Gastrocnemius medialis (tissue), 4 donors: Measurements from ENCODE around the gene GCAT.

Experiments
- CTCF ChIP-seq, 5 experiments: fragments of 450-650 bp in 3 of 5; fragments of 200-600 bp in 2 of 5; sonication (generic) in 2 of 5; IDR thresholded peaks in 4 of 5; conservative IDR thresholded peaks in 1 of 5; 1 replicate in 4 of 5; 2 replicates in 1 of 5; pipeline ENCODE4 v1.5.1; 2016 to 2019; ENCODE audit warnings: antibody characterized with exemption in 5 of 5, mild to moderate bottlenecking in 3 of 5, moderate library complexity in 3 of 5
- POLR2A ChIP-seq, 2 donors: fragments of 450-650 bp; IDR thresholded peaks; one replicate each; pipeline ENCODE4 v1.6.1; 2017; ENCODE audit warnings: antibody characterized with exemption in 2 of 2, mild to moderate bottlenecking in 2 of 2, moderate library complexity in 2 of 2

GRCh38 chr22:37849089-37849751 is 41.5 kb downstream of the GCAT start, which contains the start of gene EIF3L:
- TF ChIP-seq CTCF (IDR thresholded peaks at IDR 0.05 in 4 of 5, conservative IDR thresholded peaks at IDR 0.05 in 1 of 5) (no peak), POLR2A (IDR thresholded peaks at IDR 0.05) (peak; percentile 88 to 92)
